EH (cell line): ENCODE data around the gene PDF.

Experiments used
- DNase-seq: peaks from one replicate; pipeline ENCODE4 v3.0.0-alpha.2; 2015; ENCODE audit warnings: low read depth

PDF gene

DNA sequence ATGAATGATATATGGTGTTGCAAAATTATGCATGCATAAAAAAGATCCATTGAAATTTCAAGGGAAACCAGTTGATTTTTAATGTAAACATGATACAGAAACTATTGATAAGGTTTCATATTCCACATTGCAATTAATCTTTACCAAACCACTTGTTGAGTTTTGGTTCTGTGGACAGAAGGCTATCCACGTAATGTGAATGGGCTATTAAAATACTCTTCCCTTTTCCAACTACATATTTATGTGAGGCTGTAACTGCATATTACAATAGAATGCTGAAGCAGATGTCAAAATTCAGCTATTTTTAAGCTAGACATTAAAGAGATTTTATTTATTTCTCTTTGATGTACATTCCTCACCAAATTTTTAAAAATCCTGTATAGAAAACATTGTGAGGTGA lies 53.0 kb downstream of the PDF start:
- DNase-seq, result no peak
